NB4 (cell line): ENCODE measurements around the gene SLC26A1.

ENCODE experiments used
- DNase-seq: peaks from one replicate; pipeline ENCODE4 v3.0.0; 2010; ENCODE audit warnings: low read depth
- H3K4me3 ChIP-seq: one replicate; pipeline ENCODE4 v1.5.1; 2011; ENCODE audit warnings: mild to moderate bottlenecking, low read depth, low read length, moderate library complexity
- MAX ChIP-seq: IDR thresholded peaks from 2 replicates; pipeline ENCODE4 v1.6.1; 2011; ENCODE audit warnings: low read depth, low read length
- MYC ChIP-seq: IDR thresholded peaks from 2 replicates; pipeline ENCODE4 v1.6.1; 2011; ENCODE audit warnings: low read depth, low read length
- POLR2A ChIP-seq: IDR thresholded peaks from 2 replicates; pipeline ENCODE4 v1.6.1; 2011; ENCODE audit warnings: mild to moderate bottlenecking; ENCODE audit not compliant: insufficient read length; ENCODE audit errors: extremely low read depth
- TF ChIP-seq, protein P1 (sequence below): IDR thresholded peaks from one replicate; pipeline ENCODE4 v1.5.1; 2012; ENCODE audit warnings: low read depth, low read length

SLC26A1 gene

DNA sequence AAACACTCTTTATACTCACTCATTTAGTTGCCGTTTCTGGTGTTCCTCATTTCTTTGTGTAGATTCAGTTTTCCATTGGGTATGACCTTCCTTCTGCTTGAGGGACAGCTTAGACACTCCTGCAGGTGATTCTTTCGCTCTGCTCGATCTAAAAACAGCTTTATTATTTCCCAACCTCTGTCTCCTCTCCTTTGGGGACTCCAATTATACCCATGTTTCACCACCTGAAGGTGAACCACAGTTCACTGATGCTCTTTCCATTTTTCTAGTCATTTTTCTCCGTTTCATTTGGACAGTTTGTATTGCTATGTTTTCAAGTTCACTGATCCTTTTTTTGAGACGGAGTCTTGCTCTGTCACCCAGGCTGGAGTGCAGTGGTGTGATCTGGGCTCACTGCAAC, 13.7 kb upstream of the SLC26A1 start:
- no peak for TF ChIP-seq POLR2A
- TF ChIP-seq, protein P1, sequence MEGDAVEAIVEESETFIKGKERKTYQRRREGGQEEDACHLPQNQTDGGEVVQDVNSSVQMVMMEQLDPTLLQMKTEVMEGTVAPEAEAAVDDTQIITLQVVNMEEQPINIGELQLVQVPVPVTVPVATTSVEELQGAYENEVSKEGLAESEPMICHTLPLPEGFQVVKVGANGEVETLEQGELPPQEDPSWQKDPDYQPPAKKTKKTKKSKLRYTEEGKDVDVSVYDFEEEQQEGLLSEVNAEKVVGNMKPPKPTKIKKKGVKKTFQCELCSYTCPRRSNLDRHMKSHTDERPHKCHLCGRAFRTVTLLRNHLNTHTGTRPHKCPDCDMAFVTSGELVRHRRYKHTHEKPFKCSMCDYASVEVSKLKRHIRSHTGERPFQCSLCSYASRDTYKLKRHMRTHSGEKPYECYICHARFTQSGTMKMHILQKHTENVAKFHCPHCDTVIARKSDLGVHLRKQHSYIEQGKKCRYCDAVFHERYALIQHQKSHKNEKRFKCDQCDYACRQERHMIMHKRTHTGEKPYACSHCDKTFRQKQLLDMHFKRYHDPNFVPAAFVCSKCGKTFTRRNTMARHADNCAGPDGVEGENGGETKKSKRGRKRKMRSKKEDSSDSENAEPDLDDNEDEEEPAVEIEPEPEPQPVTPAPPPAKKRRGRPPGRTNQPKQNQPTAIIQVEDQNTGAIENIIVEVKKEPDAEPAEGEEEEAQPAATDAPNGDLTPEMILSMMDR = no peak
- no peak for TF ChIP-seq MAX
- H3K4me3 ChIP-seq = no peak overlapping the region
- no peak for DNase-seq

DNA sequence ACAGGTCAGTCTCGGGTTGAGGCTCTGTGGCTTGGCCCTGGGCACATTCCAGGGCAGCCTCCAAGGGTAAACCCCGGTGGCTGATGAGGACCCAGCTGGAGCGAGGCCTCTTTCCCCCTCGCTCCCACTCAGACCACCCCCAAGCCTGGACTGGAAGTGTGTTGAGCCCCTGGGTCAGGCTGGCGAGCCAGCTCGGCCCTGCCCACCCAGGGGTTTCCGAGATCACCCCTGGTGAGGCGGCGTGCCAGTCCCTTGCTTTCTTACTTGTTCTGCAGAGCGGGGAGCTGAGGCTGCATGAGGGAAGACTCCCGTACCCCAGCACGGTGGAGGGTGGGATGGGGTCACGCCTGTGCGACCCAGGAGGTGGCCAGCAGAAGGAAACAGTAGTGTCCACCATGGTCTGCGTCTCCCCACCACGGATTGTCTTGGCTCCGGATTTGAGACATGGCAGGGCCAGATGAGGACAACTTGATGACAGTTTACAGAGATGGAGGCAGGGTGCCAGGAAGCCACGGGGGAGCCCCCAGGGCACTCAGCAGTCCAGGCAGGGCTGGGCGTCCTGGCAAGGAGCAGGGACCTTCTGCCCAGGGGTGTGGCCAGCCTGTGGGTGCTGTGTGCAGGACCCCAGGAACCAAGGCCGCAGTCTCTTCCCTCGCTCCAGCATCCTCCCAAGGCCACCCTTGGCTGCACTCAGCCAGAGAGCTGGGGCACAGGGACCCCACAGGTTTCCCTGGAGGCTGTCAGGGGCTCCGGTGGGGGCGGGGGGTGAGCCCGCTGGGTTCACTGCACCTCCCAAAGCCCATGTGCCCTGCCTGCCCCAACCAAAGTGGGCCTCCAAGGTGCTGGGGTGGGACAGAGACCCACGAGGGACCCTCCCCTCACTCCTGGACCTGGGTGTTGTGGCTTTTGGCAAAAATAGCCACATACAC, 11.6 kb upstream of the SLC26A1 start:
- H3K4me3 ChIP-seq = no peak overlapping the region
- TF ChIP-seq POLR2A (no peak), MAX (no peak), MYC (no peak)
- TF ChIP-seq, protein P1 = no peak
- DNase-seq = no peak

GRCh38 chr4:1004071-1004418, 10.8 kb upstream of the SLC26A1 start:
- TF ChIP-seq, protein P1 = no peak
- TF ChIP-seq MAX (no peak), POLR2A (no peak), MYC (no peak)
- DNase-seq = no peak
- H3K4me3 ChIP-seq = no peak overlapping the region

- no peak overlapping the region for H3K4me3 ChIP-seq
- no peak for TF ChIP-seq POLR2A
- TF ChIP-seq, protein P1 = no peak
- TF ChIP-seq MAX = no peak
These were observed 10.3 kb upstream of the SLC26A1 start for GRCh38 chr4:1003271-1004070.

GRCh38 chr4:1002631-1003251, 9.5 kb upstream of the SLC26A1 start:
- TF ChIP-seq, protein P1 = no peak
- no peak for TF ChIP-seq POLR2A
- TF ChIP-seq MYC = no peak
- TF ChIP-seq MAX = no peak
- no peak overlapping the region for H3K4me3 ChIP-seq
- DNase-seq = no peak

More at GRCh38 chr4:1003271-1004070, 10.3 kb upstream of the SLC26A1 start:
- no peak for DNase-seq
